GM18519 (cell line): ENCODE data around the gene AHRR.

Experiments
- ATAC-seq: cut with Tn5 transposase; IDR thresholded peaks from one replicate; pipeline ENCODE4 v1.9.1; 2021; ENCODE audit warnings: mild to moderate bottlenecking, moderate library complexity; ENCODE audit not compliant: unreplicated experiment, low FRiP score

AHRR gene

DNA sequence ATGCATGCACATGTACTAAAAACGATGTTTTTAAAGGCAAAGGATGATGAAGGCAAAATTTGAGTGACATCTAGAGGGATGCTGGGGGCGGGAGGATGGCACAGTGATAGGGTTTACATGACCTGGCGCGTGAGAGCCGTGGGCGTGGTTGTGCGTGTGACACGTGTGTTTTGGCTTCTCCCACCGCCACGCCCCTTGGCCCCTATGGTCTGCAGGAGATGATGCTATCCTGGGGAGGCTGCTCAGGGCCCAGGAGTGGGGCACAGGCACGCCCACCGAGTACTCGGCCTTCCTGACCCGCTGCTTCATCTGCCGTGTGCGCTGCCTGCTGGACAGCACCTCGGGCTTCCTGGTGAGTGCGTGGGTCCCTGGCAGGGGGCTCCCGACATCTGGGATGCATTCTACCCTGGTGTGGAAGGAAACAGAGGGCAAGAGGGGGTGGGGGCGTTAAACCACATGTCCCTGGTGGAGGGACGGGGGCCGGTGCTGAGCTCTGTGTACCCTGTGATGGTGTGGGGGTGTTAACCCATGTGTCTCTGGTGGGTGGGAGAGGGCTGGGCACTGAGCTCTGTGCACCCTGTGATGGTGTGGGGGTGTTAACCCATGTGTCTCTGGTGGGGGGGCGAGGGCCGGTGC lies 102.2 kb downstream of the AHRR start:
- ATAC-seq: no peak

DNA sequence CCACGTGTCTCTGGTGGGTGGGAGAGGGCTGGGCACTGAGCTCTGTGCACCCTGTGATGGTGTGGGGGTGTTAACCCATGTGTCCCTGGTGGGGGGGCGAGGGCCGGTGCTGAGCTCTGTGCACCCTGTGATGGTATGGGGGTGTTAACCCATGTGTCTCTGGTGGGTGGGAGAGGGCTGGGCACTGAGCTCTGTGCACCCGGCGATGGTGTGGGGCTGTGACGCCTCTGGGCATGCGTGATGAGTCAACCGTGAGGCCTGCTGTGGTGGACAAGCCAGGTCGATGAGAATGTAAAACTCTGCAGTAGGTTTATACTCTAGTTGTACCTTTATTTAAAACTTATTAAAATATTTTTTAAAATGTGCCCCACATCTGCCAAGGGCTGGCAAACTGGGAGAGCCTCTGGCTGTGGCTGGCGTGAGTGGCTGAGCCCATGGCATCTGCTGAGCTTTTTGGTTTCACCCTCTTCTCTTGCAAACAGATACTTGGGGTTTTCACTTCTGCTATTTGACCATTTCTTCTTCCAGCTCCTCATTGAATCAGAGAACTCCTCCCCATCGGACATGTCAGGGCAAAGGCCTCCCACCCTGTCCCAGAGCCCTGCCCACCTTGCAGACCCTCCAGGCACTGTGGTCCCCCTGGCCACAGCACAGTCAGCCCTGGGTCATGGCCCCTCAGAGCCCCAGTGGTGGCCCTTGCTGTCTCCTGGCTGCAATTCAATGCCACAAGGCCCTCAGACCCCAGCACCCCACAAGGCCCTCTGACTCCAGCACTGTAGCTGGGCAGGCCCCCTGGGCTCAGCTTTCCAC lies 103.0 kb downstream of the AHRR start:
- ATAC-seq: peak; percentile 75

DNA sequence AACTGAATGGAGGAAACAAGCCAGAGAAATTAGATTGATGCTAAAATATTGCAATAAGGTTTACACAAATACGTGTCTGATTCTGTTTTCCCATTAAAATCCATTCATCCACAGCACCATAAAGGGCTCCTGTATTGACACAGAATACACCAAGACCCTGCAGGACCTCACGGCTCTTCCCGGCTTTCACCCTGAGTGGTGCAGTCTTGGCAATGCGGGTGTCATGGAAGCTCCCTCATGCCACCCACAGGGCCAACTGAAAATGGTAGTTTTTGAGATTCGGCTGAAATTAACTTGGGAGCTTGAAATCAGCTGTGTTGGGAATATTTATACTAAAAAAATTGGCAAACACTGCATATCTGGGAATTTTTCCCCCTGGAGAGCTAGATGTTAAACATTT lies 104.2 kb downstream of the AHRR start:
- no peak for ATAC-seq

DNA sequence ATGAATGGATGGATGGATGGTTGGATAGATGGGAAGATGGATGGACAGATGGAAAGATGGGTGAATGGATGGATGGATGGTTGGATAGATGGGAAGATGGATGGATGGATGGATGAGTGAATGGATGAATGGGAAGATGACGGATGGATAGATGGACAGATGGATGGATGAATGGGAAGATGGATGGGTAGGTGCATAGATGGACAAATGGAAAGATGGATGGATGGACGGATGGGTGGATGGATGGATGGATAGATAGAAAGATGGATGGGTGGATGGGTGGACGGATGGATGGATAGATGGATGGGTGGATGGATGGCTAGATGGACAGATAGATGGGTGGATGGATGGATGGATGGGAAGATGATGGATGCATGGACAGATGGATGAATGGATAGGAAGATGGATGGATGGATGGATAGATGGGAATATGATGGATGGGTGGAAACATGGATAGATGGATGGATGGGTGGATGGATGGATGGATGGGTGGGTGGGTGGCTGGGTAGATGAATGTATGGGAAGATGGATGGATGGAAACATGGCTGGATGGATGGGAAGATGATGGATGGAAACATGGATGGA lies 105.0 kb downstream of the AHRR start:
- no peak for ATAC-seq

DNA sequence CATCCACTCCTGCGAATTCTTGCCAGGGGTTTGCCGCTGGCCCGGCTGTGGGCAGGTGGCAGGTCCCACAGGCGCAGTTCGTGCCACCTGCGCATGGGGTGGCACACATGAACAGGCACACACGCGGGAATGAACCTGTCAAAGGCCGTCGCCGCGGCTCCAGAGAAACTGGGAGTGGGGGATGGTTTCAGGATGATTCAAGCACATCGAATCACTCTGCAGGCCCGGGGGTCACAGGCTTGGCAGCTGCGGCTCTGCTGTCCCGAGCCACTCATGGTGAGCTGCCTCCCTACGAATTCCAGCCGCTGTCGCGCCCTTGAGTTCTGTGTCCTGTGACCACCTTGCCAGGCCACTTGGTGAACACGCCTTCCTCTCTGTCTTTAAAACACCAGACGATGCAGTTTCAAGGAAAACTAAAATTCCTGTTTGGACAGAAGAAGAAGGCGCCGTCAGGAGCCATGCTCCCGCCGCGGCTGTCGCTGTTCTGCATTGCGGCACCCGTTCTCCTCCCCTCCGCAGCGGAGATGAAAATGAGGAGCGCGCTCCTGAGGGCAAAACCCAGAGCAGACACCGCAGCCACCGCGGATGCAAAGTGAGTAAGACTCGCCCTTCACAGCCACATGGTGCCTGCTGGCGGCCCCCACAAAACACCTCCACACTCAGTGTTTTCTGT lies 106.0 kb downstream of the AHRR start:
- ATAC-seq: no peak

DNA sequence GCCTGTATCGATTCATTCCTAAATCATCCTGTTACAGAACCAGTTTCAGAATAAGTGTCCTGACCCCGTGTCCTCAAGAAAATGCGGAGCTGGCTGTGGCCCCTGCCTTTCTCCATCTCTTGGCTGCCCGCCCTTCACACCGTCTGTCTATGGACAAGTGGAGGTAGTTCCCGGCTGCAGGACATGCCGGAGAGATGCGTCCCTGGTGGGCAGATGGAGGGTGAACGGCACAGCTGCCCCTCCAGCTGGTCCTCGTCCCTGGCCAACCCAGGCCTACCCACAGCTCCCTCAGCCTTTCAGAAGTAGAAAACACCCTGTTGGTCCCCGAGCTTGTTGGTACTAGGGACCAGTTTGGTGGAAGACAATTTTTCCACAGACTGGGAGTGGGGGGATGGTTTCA lies 106.7 kb downstream of the AHRR start:
- no peak for ATAC-seq

DNA sequence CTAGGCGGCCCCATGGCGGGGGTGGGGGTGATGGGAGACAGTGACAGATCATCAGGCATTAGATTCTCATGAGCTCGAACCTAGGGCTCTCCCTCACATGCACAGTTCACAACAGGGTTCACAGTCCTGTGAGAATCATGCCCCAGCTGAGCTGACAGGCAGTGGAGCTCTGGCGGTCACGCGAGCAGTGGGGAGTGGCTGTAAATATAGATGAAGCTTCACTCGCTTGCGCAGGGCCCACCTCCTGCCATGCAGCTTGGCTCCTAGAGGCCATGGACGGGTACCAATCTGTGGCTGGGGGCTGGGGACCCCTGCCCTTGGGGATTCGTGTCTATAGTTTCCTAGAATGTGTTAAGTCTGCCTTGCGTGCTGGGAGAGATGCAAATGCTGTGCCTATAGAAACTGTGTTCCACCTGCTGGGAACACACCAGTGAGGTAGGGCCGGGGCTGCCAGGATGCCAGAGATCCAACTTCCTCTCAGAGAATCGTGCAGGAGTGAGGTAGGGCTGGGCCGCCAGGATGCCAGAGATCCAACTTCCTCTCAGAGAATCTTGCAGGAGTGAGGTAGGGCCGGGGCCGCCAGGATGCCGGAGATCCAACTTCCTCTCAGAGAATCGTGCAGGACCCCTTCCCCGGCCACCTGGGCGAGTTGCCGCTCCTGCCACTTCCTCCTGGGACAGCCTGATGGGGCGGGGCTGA lies 107.4 kb downstream of the AHRR start:
- no peak for ATAC-seq

DNA sequence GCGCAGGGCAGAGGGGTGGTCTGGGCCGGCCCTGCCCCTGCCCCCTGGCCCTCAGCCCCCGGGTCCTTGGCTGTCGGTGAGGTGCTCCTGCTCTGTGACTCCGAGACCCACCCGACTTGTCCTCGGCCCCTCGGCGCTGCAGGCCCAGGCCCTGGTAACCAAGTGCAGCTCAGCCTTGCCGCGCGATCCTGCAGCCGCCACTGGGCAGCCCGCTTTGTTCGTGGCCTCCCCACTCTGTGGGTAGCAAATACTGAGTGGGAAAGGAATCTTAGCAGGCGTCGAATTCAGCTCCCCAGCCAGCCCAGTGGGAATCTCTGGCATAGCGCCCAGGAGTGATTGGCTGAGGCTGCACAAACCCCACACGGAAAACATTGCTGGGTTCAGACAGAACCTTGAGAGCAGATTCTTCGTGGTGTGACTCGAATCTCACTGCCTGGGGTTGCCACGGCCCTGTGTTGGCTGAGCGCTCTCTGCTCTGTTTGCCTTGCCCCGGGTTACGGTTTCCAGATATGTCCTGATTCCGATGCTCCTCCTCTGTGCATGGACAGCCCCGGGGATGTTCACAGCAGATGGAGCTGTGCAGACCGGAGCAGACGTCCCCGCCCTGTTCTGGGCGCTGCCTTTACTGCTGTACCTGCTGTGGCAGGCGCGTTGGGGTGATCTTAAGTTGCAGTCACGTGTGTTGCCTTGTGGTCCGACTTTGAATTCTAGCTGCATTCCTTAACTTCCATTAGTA lies 108.1 kb downstream of the AHRR start:
- no peak for ATAC-seq

DNA sequence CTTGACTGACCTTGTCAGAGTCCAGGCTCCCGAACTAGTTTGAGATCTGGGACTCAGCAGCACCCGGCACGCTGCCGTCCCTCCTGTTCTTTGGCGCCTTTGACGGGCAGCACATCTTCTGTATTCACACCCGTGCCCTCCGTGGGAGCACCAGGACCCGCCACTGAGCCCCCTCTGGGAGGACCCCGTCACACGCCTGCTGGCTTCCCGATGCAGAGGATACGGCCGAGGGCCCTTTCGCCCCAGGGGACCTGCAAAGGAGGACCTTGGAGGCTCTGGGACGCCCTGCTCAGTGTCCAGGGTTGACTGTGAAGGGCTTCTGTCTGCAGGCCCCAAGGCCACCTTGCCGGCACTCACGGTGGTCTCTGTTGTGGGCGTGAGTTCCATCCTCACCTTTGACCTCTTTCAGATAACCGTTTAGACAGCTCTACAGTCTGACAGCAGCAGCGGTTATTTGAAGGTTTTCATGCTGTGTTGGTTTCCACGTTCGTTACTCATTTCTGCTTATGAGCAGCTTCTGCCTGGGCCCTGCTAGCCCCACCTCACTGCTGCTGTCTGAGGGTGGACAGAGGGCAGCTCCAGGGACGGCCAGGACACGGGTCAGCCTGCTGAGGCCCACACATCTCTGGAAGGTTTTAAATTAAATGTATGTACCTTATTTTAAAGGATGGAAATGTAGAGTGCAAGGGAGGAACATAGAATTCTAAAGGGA lies 108.9 kb downstream of the AHRR start:
- ATAC-seq: no peak

DNA sequence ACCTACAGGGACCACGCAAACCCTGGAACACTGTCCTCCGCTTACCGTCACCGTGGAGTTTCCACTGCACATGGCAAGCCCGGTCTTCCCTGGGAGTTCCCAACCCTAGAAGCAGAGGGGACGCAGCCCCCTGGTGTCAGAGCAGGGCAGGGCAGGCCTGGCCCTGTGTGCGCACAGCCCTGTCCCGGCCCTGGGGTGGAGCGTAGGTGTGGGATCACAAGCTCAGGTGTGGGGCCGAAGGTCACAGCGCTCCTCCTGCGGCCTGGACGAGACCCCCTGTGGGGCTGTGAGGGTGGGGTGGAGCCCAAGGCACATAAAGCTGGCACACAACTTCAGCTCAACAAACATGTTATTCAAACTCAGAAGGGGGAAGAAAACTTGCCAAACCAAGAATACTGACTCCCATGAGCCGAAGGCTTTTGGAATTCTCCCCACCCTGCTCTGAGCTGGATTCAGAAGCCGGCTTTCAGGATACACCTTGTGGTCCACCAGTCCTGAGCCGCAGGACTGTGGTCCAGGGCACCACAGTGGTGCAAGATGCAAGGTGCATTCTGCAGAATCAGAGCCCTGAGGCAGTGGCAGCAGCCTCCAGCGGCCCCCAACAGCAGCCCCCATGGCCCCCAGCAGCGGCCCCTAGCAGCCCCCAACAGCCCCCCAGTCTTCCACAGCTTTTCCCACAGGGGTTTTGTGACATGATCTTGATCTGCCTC lies 109.6 kb downstream of the AHRR start:
- peak; percentile 42 for ATAC-seq

DNA sequence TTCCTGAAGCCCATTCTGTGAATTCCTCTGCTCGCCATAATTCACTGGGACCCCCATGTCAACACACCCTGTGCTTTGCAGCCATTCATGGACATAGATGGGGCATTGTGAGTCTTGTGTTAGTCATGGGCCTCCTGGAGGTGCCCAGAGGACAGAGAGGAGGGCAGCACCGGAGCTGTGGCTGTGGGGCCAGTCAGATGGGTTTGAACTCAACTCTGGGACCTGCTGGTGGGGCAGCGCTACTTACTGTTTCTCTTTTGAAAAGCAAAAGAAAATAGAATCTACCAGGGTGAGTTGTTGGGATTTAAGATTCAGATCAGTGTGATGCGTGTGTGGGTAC lies 110.2 kb downstream of the AHRR start:
- no peak for ATAC-seq

DNA sequence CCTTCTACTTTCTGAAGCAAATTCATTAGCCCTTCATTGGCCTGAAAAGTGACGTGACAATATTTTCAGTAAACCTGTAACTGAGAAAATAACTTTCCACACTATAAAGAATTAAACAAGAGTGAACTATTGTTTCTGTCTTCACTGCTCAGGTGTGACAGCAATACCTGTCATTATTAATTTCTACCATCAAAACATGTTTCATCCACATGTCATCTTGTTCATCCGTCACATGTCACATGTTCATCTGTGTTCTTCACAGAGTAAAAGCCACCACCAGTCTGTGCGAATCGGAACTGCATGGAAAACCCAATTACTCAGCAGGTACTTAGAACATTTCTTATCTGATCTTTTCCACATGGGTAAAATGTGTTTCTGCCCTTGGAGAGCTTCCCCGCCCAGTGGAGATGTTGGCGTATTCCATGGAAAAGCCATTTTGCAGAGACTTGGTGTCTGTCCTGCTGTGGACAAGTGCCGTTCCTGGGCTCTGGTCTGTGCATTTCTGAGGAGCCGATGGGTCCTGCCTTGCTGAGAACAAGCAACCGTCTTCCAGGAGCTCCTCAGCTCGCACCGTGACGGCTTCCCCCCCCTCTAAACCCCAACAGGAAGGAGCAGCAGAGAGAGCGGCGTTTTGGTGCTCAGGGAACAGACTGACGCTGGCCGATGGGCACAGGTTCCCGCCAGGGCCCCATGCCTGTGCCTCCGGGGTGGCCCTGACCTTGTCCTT lies 110.8 kb downstream of the AHRR start:
- ATAC-seq: no peak

DNA sequence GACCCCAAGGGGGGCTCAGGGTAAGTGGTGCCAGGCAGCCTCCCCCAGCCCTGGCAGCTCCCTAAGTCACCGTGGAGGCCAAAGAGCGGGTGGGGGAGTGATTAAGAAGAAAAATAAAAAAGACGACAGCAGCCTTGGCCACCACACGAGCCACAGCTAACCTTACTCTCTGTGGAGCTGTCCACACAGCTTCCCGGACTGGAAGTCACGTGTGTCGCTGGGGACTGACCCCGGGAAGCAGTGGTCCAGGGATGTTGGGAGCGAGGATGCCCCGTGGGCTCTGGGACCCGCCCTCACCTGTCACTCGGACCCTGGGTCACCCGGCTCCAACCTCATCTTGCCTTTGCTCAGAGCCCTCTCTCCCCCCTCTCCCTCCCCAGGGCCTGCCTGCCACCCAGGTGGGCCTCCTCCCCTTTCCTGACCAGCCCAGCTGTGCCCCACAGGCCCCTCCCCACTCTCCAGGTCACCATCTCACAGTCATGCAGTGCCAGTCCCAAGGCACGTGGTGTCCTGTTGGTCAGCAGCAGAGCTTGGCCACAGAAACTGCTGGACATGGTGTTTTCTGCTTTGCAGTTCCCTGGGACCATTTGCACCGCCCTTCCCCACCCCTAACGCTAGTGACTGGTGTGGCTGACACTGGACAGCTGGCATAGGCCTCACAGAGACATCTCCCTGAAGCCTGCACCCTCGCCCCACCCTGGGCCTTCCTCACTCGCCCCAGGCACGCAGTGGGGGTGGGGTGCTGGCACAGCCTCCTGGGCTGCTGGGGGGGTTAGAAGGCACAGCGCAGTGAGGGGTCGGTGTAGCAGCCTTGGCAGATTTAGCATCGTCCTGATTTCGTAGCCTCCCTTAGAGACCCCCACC lies 111.6 kb downstream of the AHRR start:
- ATAC-seq: no peak

DNA sequence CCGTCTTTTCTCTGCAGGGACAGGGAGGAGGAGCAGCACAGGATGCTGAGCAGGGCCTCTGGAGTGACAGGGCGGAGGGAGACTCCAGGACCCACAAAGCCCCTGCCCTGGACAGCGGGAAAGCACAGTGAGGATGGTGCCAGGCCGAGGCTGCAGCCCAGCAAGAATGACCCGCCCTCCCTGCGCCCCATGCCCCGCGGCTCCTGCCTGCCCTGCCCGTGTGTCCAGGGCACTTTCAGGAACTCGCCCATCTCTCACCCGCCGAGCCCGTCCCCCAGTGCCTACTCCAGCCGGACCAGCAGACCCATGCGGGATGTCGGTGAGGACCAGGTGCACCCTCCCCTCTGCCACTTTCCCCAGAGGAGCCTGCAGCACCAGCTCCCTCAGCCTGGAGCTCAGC lies 112.3 kb downstream of the AHRR start:
- no peak for ATAC-seq

DNA sequence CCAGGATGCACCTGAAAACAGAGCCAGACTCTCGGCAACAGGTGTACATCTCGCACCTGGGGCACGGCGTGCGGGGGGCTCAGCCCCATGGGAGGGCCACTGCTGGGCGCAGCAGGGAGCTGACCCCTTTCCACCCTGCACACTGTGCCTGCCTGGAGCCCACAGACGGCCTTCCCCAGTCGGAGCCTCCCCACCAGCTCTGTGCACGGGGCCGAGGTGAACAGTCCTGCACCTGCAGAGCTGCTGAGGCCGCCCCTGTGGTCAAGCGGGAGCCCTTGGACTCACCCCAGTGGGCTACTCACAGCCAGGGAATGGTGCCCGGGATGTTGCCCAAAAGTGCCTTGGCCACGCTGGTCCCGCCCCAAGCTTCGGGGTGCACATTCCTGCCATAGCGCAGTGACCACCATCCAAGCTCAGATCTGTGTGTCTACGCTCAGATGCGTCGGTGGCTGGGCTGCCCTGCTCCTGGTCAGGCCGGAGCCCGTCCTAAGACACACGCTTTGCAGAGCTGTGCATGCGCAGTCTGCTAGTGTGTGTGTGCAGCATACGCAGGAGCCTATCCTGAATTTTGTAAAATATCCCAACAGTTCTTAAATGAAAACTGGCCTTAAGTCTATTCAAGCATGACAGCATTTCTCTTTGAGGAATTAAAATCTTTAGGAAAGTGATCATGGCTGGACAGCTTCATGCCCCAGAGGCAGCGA lies 113.1 kb downstream of the AHRR start:
- no peak for ATAC-seq

DNA sequence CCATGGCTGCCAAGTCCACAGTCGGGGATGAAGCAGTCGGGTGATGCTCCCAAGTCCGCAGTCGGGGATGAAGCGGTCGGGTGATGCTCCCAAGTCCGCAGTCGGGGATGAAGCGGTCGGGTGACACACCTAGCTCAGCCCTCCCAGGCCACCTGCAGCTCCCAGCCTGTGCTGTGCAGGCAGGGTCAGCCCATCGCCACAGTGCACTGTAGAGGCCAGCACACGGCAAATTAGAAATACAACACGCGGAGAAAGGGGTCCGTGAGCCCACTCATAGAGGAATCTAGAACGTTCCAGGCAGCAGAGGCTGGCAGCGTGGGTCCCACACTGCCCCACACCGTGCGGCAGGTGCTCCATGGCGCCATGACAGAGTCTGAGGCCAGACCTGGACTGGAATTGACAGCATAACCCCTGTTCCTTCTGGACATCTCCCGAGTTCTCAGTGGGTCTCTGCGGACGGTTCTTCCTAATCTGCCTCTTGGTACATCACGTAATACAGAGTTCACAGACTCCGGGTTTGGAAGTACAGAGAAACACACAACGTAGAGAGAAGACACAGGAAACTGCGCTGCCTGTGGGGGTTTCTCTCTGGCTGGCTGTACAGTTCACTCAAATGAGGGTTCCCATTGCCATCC lies 113.8 kb downstream of the AHRR start:
- no peak for ATAC-seq
